A673 (cell line): ENCODE measurements around the gene RASSF8. TPM values are rescaled to one million over a fixed set of nuclear protein-coding genes. Genes with fewer than 3 reads are reported as not detected.

ENCODE experiments used
- BruUV-seq: library from RNA; stranded (reverse); fragments of 400-500 nt; replicated peaks from 2 replicates; lab custom pipeline; 2021; lab: Mats Ljungman, UMichigan
- CTCF ChIA-PET: fragments of 300-600 bp; sonication (Branson Sonifier 250); formaldehyde crosslinking; loops from one replicate; lab custom pipeline; 2022; ENCODE audit warnings: antibody characterized with exemption; lab: Charles Lee
- POLR2A ChIA-PET: fragments of 300-600 bp; sonication (Branson Sonifier 250); formaldehyde crosslinking; loops from one replicate; lab custom pipeline; 2022; ENCODE audit warnings: antibody characterized with exemption; ENCODE audit not compliant: low non-redundant PET; lab: Charles Lee
- DNase-seq: peaks from one replicate; pipeline ENCODE4 v3.0.0-alpha.2; 2015; ENCODE audit warnings: low spot score
- H3K27ac ChIP-seq: fragments of 200-600 bp; sonication (generic); 2 replicates; pipeline ENCODE4 v1.5.1; 2016; ENCODE audit warnings: mixed run types, low read depth, mild to moderate bottlenecking, mixed read lengths, antibody characterized with exemption, low read length; ENCODE audit not compliant: poor library complexity, severe bottlenecking
- H3K27me3 ChIP-seq: fragments of 200-600 bp; sonication (generic); replicated peaks from 2 replicates; pipeline ENCODE4 v1.6.1; 2017; ENCODE audit warnings: mixed run types, low read depth, mild to moderate bottlenecking, mixed read lengths, antibody characterized with exemption, low read length; ENCODE audit not compliant: insufficient read depth, poor library complexity
- H3K36me3 ChIP-seq: fragments of 200-600 bp; sonication (generic); 2 replicates; pipeline ENCODE4 v1.6.1; 2016; ENCODE audit warnings: mixed run types, mild to moderate bottlenecking, mixed read lengths, antibody characterized with exemption, low read length; ENCODE audit not compliant: insufficient read depth, poor library complexity, severe bottlenecking
- H3K4me1 ChIP-seq: fragments of 200-600 bp; sonication (generic); 2 replicates; pipeline ENCODE4 v1.6.1; 2017; ENCODE audit warnings: mixed run types, mild to moderate bottlenecking, mixed read lengths, antibody characterized with exemption, low read length; ENCODE audit not compliant: insufficient read depth, poor library complexity, severe bottlenecking
- H3K4me3 ChIP-seq: fragments of 200-600 bp; sonication (generic); 2 replicates; pipeline ENCODE4 v1.5.1; 2016; ENCODE audit warnings: low read depth, mixed run types, mild to moderate bottlenecking, mixed read lengths, low read length; ENCODE audit not compliant: poor library complexity, severe bottlenecking
- H3K9me3 ChIP-seq: fragments of 200-600 bp; sonication (generic); 2 replicates; pipeline ENCODE4 v1.6.1; 2016; ENCODE audit warnings: mixed run types, low read depth, mild to moderate bottlenecking, mixed read lengths, antibody characterized with exemption, low read length; ENCODE audit not compliant: poor library complexity, severe bottlenecking
- EZH2 ChIP-seq: fragments of 200-600 bp; sonication (generic); IDR thresholded peaks from 2 replicates; pipeline ENCODE4 v1.6.1; 2017; ENCODE audit warnings: borderline replicate concordance, low read depth, mild to moderate bottlenecking, mixed read lengths, antibody characterized with exemption, low read length; ENCODE audit not compliant: poor library complexity, severe bottlenecking
- intact Hi-C: fragments of 100-400 bp; cut with micrococcal nuclease; formaldehyde crosslinking; loops from one replicate; pipeline ENCODE4 v1.10.0; 2022; ENCODE audit not compliant: unreplicated experiment
- total RNA-seq: library from RNA; stranded (reverse); gene quantifications from 2 replicates; pipeline ENCODE4 v1.2.3, GENCODE V29; 2021
- TF ChIP-seq, protein P1 (sequence below): fragments of 300-800, 200-600 bp; sonication (generic); conservative IDR thresholded peaks from 2 replicates; pipeline ENCODE4 v1.5.1; 2017; ENCODE audit warnings: low read depth, mild to moderate bottlenecking, antibody characterized with exemption, low read length, moderate library complexity, mixed read lengths

The RASSF8 gene
- total RNA-seq, 1 experiment from 2014 or later = 23.1 TPM

DNA sequence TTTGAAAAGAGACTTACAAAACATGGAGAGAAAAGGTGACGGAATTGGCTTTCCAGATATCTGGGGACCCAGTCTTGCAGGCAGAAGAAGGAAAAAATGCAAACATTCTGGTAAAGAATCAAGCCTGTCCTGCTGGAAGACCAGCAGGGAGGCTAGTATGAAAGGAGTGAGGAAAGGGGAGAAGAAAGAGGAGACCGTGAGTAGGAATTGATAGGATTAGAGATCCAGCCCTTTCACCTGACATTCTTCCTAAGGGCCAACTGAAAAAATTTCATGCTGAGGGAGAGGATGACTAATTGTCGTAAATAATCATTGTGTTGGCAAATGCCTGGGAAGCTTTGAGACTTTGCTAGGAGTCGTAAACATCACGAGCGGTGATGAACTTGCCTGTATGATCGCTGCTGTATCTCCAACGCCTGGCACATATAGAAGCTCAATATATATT lies 154.2 kb downstream of the RASSF8 start:
- Histone ChIP-seq H3K4me3 (no peak overlapping the region), H3K27ac (no peak overlapping the region)

DNA sequence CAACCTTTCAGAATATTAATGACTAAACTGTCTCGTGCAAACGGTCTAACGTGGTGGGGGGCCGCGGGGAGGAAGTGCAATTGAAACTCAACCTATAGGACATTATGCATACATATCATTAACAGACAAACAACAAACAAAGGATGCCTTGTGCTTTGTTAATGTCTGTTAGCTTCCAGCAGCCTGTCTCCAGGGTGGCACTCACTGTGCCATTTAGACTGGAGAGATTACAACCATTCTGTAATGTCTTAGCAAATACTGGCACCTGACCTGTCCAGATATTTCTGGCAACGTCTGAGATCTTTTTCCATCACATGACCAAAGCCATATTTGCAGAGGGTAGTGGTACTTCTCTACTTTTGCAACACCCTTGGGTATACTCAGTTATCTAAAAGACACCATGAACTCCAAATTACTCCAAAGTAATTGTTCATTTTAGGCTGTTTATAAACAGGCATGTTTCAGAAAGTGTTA lies 154.7 kb downstream of the RASSF8 start:
- TF ChIP-seq, protein P1, sequence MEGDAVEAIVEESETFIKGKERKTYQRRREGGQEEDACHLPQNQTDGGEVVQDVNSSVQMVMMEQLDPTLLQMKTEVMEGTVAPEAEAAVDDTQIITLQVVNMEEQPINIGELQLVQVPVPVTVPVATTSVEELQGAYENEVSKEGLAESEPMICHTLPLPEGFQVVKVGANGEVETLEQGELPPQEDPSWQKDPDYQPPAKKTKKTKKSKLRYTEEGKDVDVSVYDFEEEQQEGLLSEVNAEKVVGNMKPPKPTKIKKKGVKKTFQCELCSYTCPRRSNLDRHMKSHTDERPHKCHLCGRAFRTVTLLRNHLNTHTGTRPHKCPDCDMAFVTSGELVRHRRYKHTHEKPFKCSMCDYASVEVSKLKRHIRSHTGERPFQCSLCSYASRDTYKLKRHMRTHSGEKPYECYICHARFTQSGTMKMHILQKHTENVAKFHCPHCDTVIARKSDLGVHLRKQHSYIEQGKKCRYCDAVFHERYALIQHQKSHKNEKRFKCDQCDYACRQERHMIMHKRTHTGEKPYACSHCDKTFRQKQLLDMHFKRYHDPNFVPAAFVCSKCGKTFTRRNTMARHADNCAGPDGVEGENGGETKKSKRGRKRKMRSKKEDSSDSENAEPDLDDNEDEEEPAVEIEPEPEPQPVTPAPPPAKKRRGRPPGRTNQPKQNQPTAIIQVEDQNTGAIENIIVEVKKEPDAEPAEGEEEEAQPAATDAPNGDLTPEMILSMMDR = no peak
- no peak for TF ChIP-seq EZH2
- H3K4me1 ChIP-seq = peaks cover 18% of the 10 kb centered on the region
- no peaks in the 10 kb centered on the region for H3K27me3 ChIP-seq
- H3K9me3 ChIP-seq = no peaks in the 10 kb centered on the region
- POLR2A ChIA-PET = no interaction called here
- no TSS peak for BruUV-seq
- no peaks in the 10 kb centered on the region for H3K36me3 ChIP-seq
- peak overlapping the region; percentile 63 for H3K4me3 ChIP-seq
- DNase-seq = no peak
- CTCF ChIA-PET = interaction anchor here (1.1 kb wide), 1 partner anchor 8 kb away, joined by 3 read pairs; no protein-coding TSS in a partner anchor
- no peak overlapping the region for H3K27ac ChIP-seq
- intact Hi-C loops = loop anchor here (10.0 kb wide), 1 partner anchor 772 kb away; no protein-coding TSS in a partner anchor

More for the DNA sequence above, 154.2 kb downstream of the RASSF8 start:
- Histone ChIP-seq H3K4me1 (peaks cover 18% of the 10 kb centered on the region), H3K27me3 (no peaks in the 10 kb centered on the region), H3K9me3 (no peaks in the 10 kb centered on the region), H3K36me3 (no peaks in the 10 kb centered on the region)
- intact Hi-C loops = loop anchor here (10.0 kb wide), 1 partner anchor 772 kb away; no protein-coding TSS in a partner anchor
- CTCF ChIA-PET = interaction anchor here (1.1 kb wide), 1 partner anchor 9 kb away, joined by 3 read pairs; no protein-coding TSS in a partner anchor
- BruUV-seq = no TSS peak
- TF ChIP-seq EZH2 = no peak
- TF ChIP-seq, protein P1 = no peak
- peak; percentile 30 for DNase-seq
- POLR2A ChIA-PET = no interaction called here

DNA sequence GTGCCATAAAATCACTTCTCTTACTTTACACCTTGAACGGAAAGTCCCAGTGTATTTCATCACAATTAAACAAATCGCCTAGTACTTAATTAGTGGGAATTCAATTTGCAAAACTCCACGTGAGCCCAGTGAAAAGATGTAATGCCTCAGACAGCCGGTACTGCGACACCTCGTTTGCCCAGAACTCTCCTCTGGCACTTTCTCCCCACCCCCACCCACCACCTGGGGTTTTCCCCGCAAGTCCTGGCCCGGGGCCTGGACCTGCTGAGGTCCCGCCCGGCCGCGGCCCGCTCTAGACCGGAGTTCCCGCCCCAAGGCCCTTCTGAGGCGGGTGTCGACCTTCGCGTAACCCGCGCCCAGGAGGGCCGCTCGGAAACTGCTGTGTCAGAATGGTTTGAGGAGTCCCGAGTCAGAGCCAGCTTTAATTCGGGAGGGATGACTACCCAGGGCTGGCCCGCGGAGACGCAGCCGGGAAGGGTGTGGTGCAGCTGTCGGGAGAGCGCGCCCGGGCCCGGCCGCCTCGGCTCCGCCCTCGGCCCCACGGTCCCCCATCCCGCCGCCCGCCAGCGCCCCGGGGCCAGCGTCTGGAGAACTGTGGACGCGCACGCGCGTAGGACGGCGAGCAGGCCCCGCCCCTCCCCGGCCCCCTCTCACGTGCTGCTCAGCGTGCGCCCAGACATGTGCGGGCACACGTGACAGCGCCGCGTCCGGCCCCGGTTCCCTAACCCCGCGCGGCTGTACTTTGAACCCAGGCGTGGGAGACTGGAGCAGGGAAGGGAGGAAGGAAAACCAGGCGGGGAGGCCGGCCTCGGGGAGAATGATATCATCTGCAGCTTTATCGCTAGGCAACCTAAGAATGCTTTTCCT lies 155.6 kb downstream of the RASSF8 start:
- Histone ChIP-seq H3K27me3 (no peaks in the 10 kb centered on the region), H3K27ac (peak overlapping the region; percentile 67), H3K4me1 (peaks cover 18% of the 10 kb centered on the region), H3K9me3 (no peaks in the 10 kb centered on the region), H3K4me3 (peak overlapping the region; percentile 63), H3K36me3 (no peaks in the 10 kb centered on the region)
- intact Hi-C loops = loop anchor here (10.0 kb wide), 1 partner anchor 771 kb away; no protein-coding TSS in a partner anchor
- POLR2A ChIA-PET = no interaction called here
- CTCF ChIA-PET = interaction anchor here (0.6 to 1.4 kb wide), 2 partner anchors 42 to 588 kb away, joined by 3 to 4 read pairs; no protein-coding TSS in a partner anchor
- DNase-seq = peak; percentile 88
- TF ChIP-seq, protein P1 = no peak; the same call in 1 of the 2 replicates
- TF ChIP-seq EZH2 = no peak
- BruUV-seq = TSS peak; percentile 86
